Smooth muscle cell of the brain vasculature (primary cell): ENCODE data around the gene CFAP20DC.
A peak's percentile ranks its signal among the peaks of the same experiment; 100 is the strongest.
"Not testable (repeated sequence)": the region's sequence is repeated elsewhere in the genome, so short reads cannot be mapped to it uniquely, and the experiment has no call there.

Experiments used
- DNase-seq: peaks from one replicate; pipeline ENCODE4 v3.0.0-alpha.2; 2012; ENCODE audit warnings: low read depth, low spot score

CFAP20DC gene

GRCh38 chr3:59049671-59050331, at the start of gene CFAP20DC:
Gene CFAP20DC, minus strand, starts transcription at chr3:59050025. Its CDS starts 394 bp downstream, at chr3:59049631.
- DNase-seq, result peak; percentile 77

DNA sequence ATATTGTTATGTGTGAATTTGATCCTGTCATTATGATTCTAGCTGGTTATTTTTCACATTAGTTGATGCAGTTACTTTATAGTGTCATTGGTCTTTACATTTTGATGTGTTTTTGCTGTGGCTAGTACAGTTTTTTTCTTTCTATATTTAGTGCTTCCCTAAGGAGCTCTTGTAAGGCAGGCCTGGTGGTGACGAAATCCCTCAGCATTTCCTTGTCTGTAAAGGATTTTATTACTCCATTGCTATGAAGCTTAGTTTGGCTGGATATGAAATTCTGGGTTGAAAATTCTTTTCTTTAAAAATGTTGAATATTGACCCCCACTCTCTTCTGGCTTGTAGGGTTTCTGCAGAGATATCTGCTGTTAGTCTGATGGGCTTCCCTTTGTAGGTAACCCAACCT, 48.7 kb upstream of the CFAP20DC start:
- DNase-seq, result not testable (repeated sequence)

DNA sequence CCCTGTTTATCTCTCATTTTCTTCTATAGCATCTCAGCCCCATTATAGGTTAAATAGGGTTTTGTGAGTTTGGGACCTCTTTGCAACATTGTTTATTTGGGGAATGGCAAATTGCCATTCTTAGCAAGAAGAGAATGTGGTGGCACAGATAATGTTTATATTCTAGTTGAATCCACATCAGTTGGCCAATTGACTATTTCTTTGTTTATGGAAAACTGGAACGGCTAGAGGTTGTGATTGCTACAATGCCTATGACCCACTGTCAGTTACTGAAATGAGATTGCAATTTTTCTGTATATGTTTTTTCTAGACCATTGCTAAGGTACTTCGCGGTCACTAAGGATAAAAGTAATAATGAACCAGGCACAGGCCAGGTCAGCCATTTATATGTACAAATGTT, 44.6 kb upstream of the CFAP20DC start:
- no peak for DNase-seq

DNA sequence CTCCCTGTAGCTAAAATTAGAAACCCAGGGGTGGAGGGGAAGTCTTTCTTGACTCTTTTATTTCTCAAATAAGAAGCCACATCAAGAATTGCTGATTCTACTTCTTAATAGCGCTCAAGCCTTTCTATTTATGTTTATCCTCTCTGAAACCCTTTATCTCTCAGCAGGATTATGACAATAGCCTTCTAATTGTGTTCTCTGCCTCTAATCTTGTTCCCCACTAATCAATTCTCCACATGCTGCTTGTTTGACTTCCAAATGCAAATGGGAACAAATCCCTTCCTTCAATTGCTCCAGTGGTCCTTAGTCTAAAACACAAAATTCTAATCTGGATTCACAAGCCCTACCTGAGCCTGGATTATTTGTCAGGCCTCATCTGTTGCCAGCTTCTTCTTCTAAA, 43.7 kb upstream of the CFAP20DC start:
- DNase-seq, result no peak

DNA sequence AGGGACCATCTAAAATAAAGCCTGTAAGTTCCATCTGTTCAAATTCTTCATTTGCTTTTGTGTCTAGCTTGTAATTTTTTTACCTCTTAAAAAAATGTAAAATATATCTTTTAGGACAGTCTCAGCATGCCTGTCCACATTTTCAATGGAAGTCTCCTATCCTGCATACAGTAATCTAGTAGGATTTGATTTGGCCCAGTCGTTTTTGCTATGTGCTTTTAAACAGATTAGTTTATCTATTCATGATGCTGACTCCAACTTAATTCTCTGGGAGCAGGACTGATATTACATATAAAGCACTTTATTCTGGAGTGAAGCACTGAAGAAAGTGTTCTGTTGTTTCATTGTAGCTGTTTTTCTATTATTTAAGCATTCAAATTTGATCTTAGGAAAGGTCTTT, 38.9 kb upstream of the CFAP20DC start:
- DNase-seq, result no peak

DNA sequence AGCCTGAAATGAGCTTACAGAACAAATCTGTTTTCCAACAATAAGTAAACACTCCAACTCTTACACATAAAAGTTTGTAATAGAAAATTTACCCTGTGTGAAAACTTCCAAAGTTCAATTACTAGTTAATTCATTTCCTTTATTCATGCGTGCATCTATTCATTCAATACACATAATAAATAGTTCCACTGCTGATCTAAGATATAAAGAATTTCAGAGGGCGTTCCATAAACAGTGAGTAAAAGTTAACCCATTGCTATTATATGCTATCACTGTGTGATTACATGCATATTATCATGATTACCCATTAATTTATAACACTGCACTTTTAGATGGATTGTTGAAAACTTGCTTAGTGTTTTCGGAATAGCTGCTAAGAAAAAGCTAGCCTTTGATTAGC, 36.2 kb upstream of the CFAP20DC start:
- no peak for DNase-seq

DNA sequence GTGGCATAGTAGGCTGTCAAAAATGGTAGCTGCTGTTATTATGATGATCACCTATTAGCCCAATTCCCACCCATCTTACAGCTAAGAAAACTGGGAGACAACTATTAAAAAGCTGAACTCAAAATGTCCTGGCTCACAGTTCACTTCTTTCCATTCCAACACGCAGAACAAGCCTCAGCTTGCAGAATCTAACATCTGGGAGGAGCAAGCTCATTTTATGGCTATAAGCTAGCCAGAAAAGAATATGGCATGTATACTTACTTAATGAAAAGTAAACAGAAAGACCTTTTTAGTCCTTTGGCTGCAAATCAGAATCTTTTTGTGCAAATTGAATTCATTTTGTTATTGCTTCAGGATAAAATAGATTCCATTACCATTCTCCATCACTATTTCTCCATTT, 34.8 kb upstream of the CFAP20DC start:
- DNase-seq, result no peak

GRCh38 chr3:59082106-59082505, 32.3 kb upstream of the CFAP20DC start:
- DNase-seq, result no peak

- DNase-seq, result no peak
Observed at GRCh38 chr3:59081071-59081470, 31.2 kb upstream of the CFAP20DC start.

- DNase-seq, result no peak
Observed at GRCh38 chr3:59079962-59080361, 30.1 kb upstream of the CFAP20DC start.

- no peak for DNase-seq
Observed at GRCh38 chr3:59074764-59075163, 24.9 kb upstream of the CFAP20DC start.

- no peak for DNase-seq
Observed at GRCh38 chr3:59072681-59073080, 22.9 kb upstream of the CFAP20DC start.

- DNase-seq, result no peak
Observed at GRCh38 chr3:59069838-59070237, 20.0 kb upstream of the CFAP20DC start.

GRCh38 chr3:59065240-59065639, 15.4 kb upstream of the CFAP20DC start:
- DNase-seq, result no peak

DNA sequence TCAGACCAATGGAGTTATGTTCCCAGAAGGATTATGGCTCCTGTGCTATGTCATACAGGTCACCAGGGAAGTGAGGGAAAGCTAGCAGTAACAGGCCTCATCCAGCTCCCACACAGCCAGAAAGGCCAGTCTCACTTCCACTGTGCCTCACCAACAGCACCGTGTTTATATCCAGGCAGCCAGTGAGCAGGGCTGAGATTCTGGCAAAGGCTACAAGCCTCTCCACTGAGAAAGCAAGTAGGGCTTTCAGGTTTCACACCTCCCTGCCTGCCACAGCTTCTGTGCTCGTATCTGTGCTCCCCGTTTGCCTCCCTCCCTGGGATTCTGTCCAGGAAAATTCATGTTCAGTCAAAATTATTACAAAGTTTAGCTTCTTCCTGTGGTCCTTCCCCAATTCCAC, 14.9 kb upstream of the CFAP20DC start:
- no peak for DNase-seq

DNA sequence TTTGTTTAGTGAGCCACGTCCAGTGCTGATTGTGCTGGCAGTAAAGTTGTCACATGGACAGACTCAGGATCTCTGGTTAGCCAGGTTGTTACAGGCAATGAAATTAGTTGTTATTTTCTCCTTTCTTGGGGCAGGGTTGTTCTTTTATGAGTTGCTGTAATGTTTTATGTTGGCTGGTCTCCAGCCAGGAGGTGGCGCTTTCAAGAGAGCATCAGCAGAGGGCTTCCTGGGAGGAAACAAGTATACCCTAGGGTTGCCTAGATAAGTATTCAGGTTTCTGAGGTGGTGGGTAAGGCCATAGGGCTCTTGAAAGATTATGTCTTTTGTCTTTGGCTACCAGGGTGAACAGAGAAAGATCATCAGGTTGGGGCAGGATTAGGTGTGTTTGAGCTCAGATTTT, 14.5 kb upstream of the CFAP20DC start:
- no peak for DNase-seq

- DNase-seq, result no peak
Observed at GRCh38 chr3:59056706-59057105, 6.9 kb upstream of the CFAP20DC start.

GRCh38 chr3:59052803-59053411, 3.1 kb upstream of the CFAP20DC start:
- no peak for DNase-seq

- DNase-seq, result not testable (repeated sequence)
Observed at GRCh38 chr3:59050811-59051414, 1.1 kb upstream of the CFAP20DC start.

- DNase-seq, result no peak
Observed at GRCh38 chr3:59046839-59047238, 3.0 kb downstream of the CFAP20DC start.

DNA sequence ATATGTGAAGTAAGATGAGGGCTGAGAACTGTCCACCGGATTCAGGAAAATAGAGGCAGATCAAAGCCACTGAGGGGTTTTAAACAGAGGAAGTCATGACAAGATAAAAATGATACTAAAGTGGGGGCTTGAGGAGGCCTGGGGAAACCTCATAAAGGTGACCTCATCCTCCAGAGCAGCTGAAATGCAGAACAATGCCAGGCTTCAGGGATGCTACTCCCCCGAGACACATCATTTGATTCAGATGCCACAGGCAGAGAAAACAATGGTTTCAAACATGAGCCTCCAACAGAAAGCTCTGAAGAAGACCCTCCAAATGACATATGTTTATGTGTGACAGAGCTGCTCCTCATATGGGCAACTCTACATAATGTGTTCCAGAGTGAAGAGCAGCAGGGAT, 6.4 kb downstream of the CFAP20DC start:
- DNase-seq, result no peak

DNA sequence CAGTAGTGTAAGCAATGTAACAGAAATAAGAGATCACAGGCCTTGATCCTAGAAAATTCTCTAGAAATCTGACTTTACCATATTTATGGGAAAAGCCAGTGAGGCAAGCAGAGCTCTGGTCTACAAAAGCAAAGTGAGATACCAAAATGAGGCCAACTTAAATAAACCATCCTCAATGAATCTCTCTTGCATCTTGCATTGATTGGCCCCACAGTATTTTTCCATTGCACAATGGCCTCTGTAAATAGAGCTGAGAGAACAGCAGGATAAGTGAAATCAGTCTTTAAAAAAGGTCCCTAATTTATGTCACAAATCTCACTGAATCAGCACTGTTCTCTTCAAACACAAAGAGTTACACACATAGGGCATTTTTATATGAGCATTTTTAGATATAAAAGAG, 8.9 kb downstream of the CFAP20DC start:
- no peak for DNase-seq

DNA sequence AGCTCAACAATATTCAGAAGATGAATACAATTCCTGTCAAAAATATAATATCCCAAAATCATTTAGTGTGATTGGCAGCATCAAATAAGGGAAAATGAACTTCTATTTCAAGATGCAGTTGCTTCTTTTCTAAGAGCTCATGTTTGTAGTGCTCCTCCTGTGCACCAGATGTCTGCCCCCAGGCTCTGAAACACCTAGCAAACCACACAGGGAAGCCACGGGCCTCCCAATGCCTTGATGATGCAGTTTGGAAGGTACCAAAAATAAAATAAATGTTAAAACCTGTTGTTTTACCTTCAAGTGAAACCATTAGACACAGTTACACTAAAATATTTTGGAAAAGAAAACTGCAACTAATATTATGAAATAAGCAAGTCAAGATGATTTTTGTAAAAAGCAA, 22.2 kb downstream of the CFAP20DC start:
- no peak for DNase-seq
